Vagina (tissue), 2 donors: ENCODE data around the gene CUBN. TPM values are rescaled to one million over a fixed set of nuclear protein-coding genes. Genes with fewer than 3 reads are reported as not detected.

Experiments used
- DNase-seq, 2 donors: peaks; one replicate each; pipeline ENCODE4 v3.0.0-alpha.2; 2017; ENCODE audit errors: extremely low spot score in 2 of 2
- H3K27ac ChIP-seq: fragments of 200-600 bp; sonication (generic); one replicate; pipeline ENCODE4 v1.5.1; 2019
- H3K27me3 ChIP-seq: fragments of 200-600 bp; sonication (generic); one replicate; pipeline ENCODE4 v1.5.1; 2019
- H3K36me3 ChIP-seq, 2 donors: fragments of 200-600 bp; sonication (generic); one replicate each; pipeline ENCODE4 v1.5.1; 2017 to 2019
- H3K4me1 ChIP-seq: fragments of 200-600 bp; sonication (generic); one replicate; pipeline ENCODE4 v1.5.1; 2019
- H3K4me3 ChIP-seq, 2 donors: fragments of 200-600 bp; sonication (generic); 1 replicate in 1 of 2; 2 replicates in 1 of 2; pipeline ENCODE4 v1.5.1; 2016 to 2019
- H3K9me3 ChIP-seq: fragments of 200-600 bp; sonication (generic); one replicate; pipeline ENCODE4 v1.5.1; 2019
- CTCF ChIP-seq, 3 experiments: fragments of 450-650 bp in 2 of 3; fragments of 200-600 bp in 1 of 3; sonication (generic) in 1 of 3; IDR thresholded peaks; one replicate each; pipeline ENCODE4 v1.5.1; 2017 to 2019; ENCODE audit warnings: antibody characterized with exemption in 3 of 3, mild to moderate bottlenecking in 2 of 3, moderate library complexity in 2 of 3
- POLR2A ChIP-seq, 2 donors: fragments of 450-650 bp; IDR thresholded peaks; one replicate each; pipeline ENCODE4 v1.6.1; 2017; ENCODE audit warnings: antibody characterized with exemption in 2 of 2, mild to moderate bottlenecking in 2 of 2, moderate library complexity in 2 of 2
- POLR2AphosphoS5 ChIP-seq, 2 donors: sonication (generic); formaldehyde crosslinking; IDR thresholded peaks; one replicate each; pipeline ENCODE4 v1.9.0; 2017; ENCODE audit warnings: antibody characterized with exemption in 2 of 2, mild to moderate bottlenecking in 2 of 2, low read depth in 1 of 2; ENCODE audit not compliant: insufficient read depth in 1 of 2
- intact Hi-C: fragments of 100-400 bp; cut with DNase I; formaldehyde crosslinking; loops from one replicate; pipeline ENCODE4 v1.15.1; 2023
- total RNA-seq: library from RNA; depleted of rRNA; stranded (reverse); fragments of >200 nt; gene quantifications from one replicate; pipeline ENCODE4 v1.2.3, GENCODE V29; 2016

The CUBN gene
- total RNA-seq, 1 donor from 2014 or later, result 4.4 TPM

DNA sequence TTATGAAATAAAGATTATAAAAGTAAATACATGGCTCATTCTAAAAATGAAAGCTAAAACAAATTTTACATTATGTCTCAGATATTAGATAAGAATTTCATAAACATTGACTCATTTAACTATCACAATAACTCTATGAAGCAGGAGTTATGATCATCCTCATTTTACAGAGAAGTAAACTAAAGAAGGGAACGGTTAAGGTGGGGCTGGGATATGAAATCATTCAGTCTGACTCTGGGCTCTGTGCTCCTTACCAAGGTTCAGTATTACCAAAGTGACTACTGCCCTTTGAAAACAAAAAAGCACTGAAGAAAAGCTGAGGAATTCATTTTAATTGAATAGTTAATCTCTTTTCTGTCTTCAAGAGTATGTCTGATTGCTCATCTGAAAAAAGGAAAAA lies 22.1 kb upstream of the CUBN start:
- no peak overlapping the region for H3K4me3 ChIP-seq
- H3K27ac ChIP-seq, result no peak overlapping the region
- H3K4me1 ChIP-seq, result no peaks in the 10 kb centered on the region
- no peaks in the 10 kb centered on the region for H3K36me3 ChIP-seq
- H3K27me3 ChIP-seq, result no peaks in the 10 kb centered on the region
- no peak for DNase-seq
- H3K9me3 ChIP-seq, result no peaks in the 10 kb centered on the region
- intact Hi-C loops, result no loop called here
- no peak for TF ChIP-seq POLR2AphosphoS5 (IDR thresholded peaks at IDR 0.05; ENCODE audit: insufficient read depth in 1 of 2, low read depth in 1 of 2)
- TF ChIP-seq POLR2A (IDR thresholded peaks at IDR 0.05), result no peak
- no peak for TF ChIP-seq CTCF (IDR thresholded peaks at IDR 0.05)

DNA sequence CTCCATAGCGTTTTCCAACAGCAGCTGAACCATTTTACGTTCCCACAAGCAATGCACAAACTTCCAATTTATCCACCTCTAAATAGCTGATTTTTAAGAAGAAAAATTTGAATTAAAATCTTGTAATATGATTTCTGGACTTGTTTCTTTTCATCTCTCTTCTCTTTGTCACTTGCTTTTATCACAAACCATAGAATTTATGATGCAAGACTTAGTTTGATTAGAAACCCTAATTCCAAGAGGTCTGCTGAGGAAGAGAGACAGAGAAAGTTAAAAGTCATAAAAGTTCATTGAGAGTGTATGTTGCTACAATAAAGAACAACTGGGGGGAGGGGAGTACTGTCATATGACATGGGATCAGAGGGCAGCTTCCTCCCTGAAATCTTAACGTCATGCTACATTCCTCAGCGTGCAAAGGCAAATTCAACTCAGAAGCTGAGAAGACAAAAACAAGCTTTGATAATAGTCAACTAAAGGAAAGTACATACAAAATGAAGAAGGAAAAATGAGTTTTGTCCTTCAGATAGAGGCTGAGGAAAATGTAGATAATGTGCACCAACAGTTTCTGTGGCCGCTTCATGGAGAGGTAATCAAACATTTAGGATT lies 18.4 kb upstream of the CUBN start:
- Histone ChIP-seq H3K4me1 (no peaks in the 10 kb centered on the region), H3K9me3 (no peaks in the 10 kb centered on the region), H3K27me3 (no peaks in the 10 kb centered on the region), H3K27ac (no peak overlapping the region), H3K4me3 (no peak overlapping the region), H3K36me3 (no peaks in the 10 kb centered on the region)
- intact Hi-C loops, result no loop called here
- DNase-seq, result no peak
- TF ChIP-seq CTCF (IDR thresholded peaks at IDR 0.05) (no peak), POLR2AphosphoS5 (IDR thresholded peaks at IDR 0.05; ENCODE audit: insufficient read depth in 1 of 2, low read depth in 1 of 2) (no peak), POLR2A (IDR thresholded peaks at IDR 0.05) (no peak)

GRCh38 chr10:17146892-17147291 lies 17.3 kb upstream of the CUBN start:
- TF ChIP-seq CTCF (IDR thresholded peaks at IDR 0.05), result no peak
- no peak for TF ChIP-seq POLR2AphosphoS5 (IDR thresholded peaks at IDR 0.05; ENCODE audit: insufficient read depth in 1 of 2, low read depth in 1 of 2)
- TF ChIP-seq POLR2A (IDR thresholded peaks at IDR 0.05), result no peak
- Histone ChIP-seq H3K9me3 (no peaks in the 10 kb centered on the region), H3K4me3 (no peak overlapping the region), H3K27ac (no peak overlapping the region), H3K27me3 (no peaks in the 10 kb centered on the region), H3K4me1 (no peaks in the 10 kb centered on the region), H3K36me3 (no peaks in the 10 kb centered on the region)
- intact Hi-C loops, result no loop called here
- DNase-seq, result no peak

DNA sequence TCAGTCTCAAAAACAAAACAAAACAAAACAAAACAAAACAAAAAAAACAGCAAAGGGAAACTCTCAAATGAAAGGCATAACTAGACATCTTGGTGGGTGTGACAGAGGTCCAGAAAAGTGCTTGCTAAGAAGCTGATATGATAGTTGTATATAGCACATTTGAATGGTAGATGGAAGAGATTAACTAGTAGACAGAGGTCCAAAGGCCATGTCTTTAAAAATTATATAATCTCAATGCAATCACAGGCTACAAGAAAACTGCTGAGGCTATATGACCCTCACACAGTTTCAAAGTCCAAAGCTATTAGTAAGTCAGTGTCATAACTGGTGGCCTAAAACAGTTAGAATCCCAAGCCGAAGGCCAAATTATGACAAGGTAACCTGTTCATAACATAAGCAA lies 15.6 kb upstream of the CUBN start:
- intact Hi-C loops, result no loop called here
- no peaks in the 10 kb centered on the region for H3K9me3 ChIP-seq
- no peak for DNase-seq
- H3K27me3 ChIP-seq, result no peaks in the 10 kb centered on the region
- no peaks in the 10 kb centered on the region for H3K36me3 ChIP-seq
- H3K4me3 ChIP-seq, result no peak overlapping the region
- H3K27ac ChIP-seq, result no peak overlapping the region
- TF ChIP-seq CTCF (IDR thresholded peaks at IDR 0.05), result no peak
- no peak for TF ChIP-seq POLR2A (IDR thresholded peaks at IDR 0.05)
- no peak for TF ChIP-seq POLR2AphosphoS5 (IDR thresholded peaks at IDR 0.05; ENCODE audit: insufficient read depth in 1 of 2, low read depth in 1 of 2)
- H3K4me1 ChIP-seq, result no peaks in the 10 kb centered on the region

- Histone ChIP-seq H3K36me3 (no peaks in the 10 kb centered on the region), H3K27ac (no peak overlapping the region), H3K4me3 (no peak overlapping the region), H3K9me3 (no peaks in the 10 kb centered on the region), H3K4me1 (no peaks in the 10 kb centered on the region), H3K27me3 (no peaks in the 10 kb centered on the region)
- intact Hi-C loops, result no loop called here
- no peak for TF ChIP-seq POLR2AphosphoS5 (IDR thresholded peaks at IDR 0.05; ENCODE audit: insufficient read depth in 1 of 2, low read depth in 1 of 2)
- TF ChIP-seq CTCF (IDR thresholded peaks at IDR 0.05), result no peak
- no peak for TF ChIP-seq POLR2A (IDR thresholded peaks at IDR 0.05)
- no peak for DNase-seq
Measured at GRCh38 chr10:17144757-17145156, 15.1 kb upstream of the CUBN start.
